KOPT-K1 (cell line): Measurements from ENCODE around the gene ADCY1.

ENCODE experiments used
- H3K27ac ChIP-seq: fragments of 200-600 bp; sonication (generic); 2 replicates; pipeline ENCODE4 v1.5.1; 2016; ENCODE audit warnings: antibody characterized with exemption, mild to moderate bottlenecking, low read depth, low read length; ENCODE audit not compliant: poor library complexity, severe bottlenecking
- H3K36me3 ChIP-seq: fragments of 200-600 bp; sonication (generic); 2 replicates; pipeline ENCODE4 v1.5.1; 2017; ENCODE audit warnings: antibody characterized with exemption, mild to moderate bottlenecking, low read length, moderate library complexity; ENCODE audit not compliant: insufficient read depth
- H3K9me3 ChIP-seq: fragments of 200-600 bp; sonication (generic); 2 replicates; pipeline ENCODE4 v1.5.1; 2017; ENCODE audit warnings: antibody characterized with exemption, low read length, mild to moderate bottlenecking; ENCODE audit not compliant: insufficient read depth, poor library complexity, severe bottlenecking

ADCY1 gene

GRCh38 chr7:45595809-45596664 lies 21.9 kb downstream of the ADCY1 start:
- H3K9me3 ChIP-seq = no peaks in the 10 kb centered on the region
- no peak overlapping the region for H3K27ac ChIP-seq
- H3K36me3 ChIP-seq = no peaks in the 10 kb centered on the region

DNA sequence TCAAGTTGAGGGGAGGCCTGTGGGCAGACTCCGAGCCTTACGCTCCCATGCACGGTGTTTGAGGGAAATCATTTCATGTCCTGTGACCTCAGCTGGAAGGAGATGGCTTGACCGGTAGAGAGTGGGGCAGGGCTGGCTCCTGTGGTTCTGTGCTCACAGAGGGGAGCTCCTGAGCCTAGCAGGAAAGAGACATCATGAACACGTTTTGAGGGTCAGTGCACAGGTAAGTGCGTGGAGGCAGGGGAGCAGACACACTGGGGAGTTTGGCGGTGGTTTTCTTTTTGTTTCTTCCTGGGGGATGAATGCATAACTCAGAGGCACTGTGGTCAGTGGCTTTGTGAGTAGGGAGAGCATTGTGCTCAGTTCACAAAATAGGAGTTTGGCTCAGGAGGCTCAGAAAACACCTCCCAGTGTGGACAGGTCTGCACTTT lies 22.5 kb downstream of the ADCY1 start:
- Histone ChIP-seq H3K36me3 (no peaks in the 10 kb centered on the region), H3K27ac (no peak overlapping the region), H3K9me3 (no peaks in the 10 kb centered on the region)

DNA sequence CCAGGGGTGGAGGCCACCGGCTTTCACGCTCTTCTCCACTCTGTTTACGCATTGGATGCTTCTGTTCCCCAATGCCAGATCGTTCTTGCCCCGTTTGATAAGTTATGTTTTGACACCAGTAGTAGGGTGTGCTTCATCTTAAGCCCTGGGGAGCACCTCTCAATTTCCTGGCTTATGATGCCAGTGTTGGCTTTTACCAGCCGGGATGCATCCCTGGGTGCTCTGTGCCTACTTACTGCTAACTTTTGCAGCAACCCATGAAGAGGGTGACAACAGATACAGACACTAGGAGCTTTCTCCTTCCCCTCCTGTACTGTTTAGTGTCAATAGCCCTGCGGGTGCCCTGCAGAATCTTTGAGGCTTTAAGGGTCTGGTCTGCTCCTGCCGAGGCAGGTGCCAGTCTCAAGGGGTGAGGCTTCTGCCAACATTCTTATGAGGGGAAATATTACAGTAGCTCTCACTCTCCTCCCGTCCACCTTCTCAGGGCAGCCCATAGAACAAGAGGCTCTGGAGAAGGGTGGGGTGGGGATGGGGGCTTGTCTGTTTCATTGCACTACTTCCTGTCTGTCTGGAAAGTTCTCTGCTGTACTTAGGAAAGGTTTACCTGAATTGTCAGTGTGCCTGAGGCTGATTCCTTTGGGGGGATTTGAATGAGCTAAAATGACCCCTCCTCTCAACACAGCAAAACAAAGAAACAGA lies 23.3 kb downstream of the ADCY1 start:
- Histone ChIP-seq H3K36me3 (no peaks in the 10 kb centered on the region), H3K9me3 (no peaks in the 10 kb centered on the region), H3K27ac (no peak overlapping the region)

GRCh38 chr7:45598886-45599520 lies 24.8 kb downstream of the ADCY1 start:
- Histone ChIP-seq H3K27ac (no peak overlapping the region), H3K9me3 (no peaks in the 10 kb centered on the region), H3K36me3 (no peaks in the 10 kb centered on the region)

DNA sequence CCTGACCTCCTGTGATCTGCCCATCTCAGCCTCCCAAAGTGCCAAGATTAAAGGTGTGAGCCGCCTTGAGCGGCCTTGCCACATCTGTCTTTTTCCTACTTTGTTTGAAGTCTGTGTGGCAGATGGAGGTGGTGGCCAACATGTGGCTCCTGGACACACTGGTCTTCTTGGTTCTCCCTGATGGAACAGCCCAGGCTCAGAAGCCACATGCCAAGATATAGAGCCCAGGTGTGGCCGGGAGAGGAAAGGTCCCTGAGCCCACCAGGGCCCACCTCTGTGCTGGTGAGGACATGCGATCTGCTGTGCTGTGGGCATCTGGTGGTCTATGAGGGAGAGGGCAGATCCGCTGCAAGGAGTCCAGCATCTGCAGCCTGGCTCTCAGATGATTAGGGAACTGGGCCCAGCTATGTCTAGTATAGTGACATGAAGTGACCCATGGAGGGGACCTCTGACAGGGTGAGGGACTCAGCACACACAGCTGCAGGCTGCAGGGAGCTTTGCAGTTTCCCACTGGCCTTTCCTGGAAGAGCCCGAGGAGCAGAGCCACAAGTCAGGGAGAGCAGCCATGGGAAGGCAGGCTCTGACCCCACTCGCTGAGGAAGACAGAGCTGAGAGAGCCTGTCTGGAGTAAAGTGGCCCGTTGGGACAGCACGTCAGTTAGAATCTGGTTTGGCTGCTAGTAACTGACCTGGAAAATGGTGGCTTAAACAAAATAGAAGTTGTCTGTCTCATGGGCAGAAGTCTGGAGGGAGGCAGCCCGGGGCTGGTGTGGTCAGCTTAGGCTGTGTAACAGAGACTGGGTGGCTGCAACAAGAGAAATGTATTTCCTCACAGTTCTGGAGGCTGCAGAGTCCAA lies 25.9 kb downstream of the ADCY1 start:
- H3K27ac ChIP-seq = no peak overlapping the region
- no peaks in the 10 kb centered on the region for H3K9me3 ChIP-seq
- no peaks in the 10 kb centered on the region for H3K36me3 ChIP-seq

DNA sequence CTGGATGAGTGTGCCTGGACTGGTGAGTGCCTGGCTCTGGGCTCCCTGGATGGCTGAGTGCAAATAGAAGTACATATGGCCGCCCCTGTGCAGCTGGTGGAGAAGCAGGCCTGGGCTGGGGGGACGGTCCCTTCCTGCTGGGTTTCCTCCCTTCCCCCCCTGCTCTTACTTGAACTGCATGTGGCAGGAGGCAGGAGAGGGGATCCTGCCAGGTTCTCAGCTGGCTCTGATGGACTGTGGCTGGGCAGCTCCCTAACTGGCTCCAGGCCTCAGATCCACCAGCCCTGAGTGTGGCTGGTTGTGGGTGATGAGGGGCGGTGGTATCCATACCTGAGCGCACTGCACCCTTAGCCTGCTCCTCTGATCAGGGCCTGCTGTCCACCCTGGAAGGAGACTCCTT lies 26.9 kb downstream of the ADCY1 start:
- Histone ChIP-seq H3K27ac (no peak overlapping the region), H3K9me3 (no peaks in the 10 kb centered on the region), H3K36me3 (no peaks in the 10 kb centered on the region)

DNA sequence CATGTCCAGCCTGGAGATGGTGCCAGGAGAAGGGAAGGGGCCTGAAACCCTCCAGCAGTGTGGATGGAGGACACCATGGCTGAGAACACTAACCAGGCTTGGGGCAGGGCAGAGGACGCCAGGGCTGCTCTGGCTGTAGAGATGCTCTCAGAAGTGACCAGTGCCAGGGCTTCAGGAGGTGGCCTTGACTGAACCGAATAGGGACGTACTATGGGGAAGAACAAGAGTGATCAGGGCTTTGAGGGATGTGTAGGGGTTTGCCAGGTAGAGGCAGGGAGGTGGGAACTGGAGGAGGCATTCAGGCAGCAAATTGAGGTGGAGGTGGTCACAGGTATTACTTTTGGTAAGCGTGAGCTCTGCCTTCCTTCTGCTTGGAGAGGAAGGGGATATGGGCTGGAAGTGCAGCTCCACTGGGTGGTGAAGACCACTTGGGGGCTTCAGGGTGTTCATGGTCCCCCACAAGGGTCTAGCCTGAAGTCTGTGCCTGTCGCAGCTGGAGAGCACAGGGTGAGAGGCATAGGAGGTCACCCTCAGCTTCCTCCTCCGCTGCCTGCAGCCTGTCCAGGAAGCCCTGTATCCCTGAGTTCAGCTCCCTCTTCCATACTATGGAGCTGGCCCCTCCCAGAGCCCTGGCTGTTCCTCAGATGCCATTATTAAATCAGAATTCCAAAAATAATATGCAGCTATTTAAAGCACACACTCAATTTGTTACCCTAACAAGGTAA lies 27.8 kb downstream of the ADCY1 start:
- H3K9me3 ChIP-seq = no peaks in the 10 kb centered on the region
- H3K36me3 ChIP-seq = no peaks in the 10 kb centered on the region
- no peak overlapping the region for H3K27ac ChIP-seq

DNA sequence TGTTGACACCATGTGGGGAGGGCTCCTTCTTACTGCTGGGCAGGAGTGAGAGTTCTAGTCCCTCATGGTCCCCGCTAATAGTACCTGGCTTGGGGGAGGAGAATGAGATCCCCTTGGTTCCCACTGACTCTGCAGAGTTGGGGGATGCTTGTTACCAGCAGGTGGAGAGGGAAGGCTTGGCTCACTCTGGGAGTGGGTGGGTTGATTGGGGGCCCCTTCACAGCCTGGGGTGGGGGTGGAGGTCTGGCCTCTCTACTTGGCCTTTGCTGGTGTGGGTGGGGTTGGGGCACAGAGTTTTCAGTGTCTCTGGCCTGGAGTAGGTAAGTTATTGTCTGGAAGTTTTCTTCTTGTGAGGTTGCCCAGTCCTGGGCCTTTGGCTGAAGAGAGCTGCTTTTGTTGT lies 31.9 kb downstream of the ADCY1 start:
- no peak overlapping the region for H3K27ac ChIP-seq
- H3K9me3 ChIP-seq = peaks cover 7% of the 10 kb centered on the region
- H3K36me3 ChIP-seq = no peaks in the 10 kb centered on the region

GRCh38 chr7:45606931-45607330 lies 32.8 kb downstream of the ADCY1 start:
- Histone ChIP-seq H3K9me3 (peaks cover 7% of the 10 kb centered on the region), H3K27ac (no peak overlapping the region), H3K36me3 (no peaks in the 10 kb centered on the region)

DNA sequence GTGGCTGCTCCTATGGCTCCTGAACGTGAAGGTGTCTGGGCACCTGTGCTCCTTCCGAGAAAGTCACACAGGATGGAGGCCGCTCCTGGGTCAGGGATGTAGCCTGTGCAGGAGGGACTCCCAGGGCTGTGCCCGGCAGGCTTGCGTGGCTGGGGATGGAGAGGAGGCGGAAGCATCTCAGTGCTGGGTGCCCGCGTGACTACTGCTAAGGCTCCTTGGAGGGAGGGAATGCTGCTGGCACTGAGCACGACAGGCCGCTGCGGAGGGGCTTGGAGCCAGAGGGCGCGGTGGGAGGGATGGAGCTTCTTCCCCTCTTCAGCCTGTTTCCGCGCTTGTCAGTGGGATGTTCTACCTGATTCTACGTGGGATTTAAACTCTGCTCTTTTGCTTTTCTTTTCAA lies 35.0 kb downstream of the ADCY1 start:
- Histone ChIP-seq H3K9me3 (peaks cover 7% of the 10 kb centered on the region), H3K27ac (no peak overlapping the region), H3K36me3 (no peaks in the 10 kb centered on the region)

DNA sequence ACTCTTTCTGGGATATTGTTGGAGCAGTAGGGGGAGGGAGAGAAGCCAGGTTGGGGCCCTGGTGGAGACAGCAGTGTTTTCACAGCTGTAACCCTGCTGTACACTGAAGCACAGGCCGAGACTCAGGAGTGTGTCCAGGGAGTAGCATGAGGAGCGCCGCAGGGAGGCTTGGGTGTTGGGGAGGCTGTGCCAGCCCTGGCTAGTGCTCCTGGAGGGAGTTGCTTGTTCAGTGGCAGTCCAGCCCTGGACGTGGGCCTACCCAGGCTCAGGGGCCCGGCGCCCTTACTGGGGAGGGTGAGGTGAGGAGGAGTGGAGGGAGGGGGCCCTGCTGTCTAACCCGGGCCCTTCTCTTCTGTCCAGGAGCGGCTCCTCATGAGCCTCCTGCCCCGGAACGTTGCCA lies 35.9 kb downstream of the ADCY1 start:
- no peaks in the 10 kb centered on the region for H3K36me3 ChIP-seq
- no peak overlapping the region for H3K27ac ChIP-seq
- peaks cover 7% of the 10 kb centered on the region for H3K9me3 ChIP-seq

DNA sequence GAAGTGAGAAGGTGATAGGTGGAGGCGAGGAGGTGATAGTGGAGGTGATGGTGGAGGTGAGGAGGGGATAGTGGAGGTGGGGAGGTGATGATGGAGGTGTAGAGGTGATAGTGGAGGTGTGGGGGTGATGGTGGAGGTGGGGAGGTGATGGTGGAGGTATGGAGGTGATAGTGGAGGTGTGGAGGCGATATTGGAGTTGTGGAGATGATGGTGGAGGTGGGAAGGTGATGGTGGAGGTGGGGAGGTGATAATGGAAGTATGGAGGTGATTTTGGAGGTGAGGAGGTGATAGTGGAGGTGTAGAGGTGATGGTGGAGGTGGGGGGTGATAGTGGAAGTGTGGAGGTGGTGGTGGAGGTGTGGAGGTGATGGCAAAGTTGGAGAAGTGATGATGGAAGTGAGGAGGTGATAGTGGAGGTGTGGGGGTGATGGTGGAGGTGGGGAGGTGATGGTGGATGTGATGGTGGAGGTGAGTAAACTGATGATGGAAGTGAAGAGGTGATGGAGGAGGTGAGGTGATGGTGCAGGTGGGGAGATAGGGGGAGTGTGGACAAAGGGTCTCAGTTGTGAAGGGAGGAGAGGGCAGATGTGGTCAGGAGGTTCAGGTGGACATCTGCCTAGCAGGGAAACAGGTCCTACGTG lies 36.6 kb downstream of the ADCY1 start:
- H3K27ac ChIP-seq = no peak overlapping the region
- H3K9me3 ChIP-seq = peaks cover 8% of the 10 kb centered on the region
- no peaks in the 10 kb centered on the region for H3K36me3 ChIP-seq

DNA sequence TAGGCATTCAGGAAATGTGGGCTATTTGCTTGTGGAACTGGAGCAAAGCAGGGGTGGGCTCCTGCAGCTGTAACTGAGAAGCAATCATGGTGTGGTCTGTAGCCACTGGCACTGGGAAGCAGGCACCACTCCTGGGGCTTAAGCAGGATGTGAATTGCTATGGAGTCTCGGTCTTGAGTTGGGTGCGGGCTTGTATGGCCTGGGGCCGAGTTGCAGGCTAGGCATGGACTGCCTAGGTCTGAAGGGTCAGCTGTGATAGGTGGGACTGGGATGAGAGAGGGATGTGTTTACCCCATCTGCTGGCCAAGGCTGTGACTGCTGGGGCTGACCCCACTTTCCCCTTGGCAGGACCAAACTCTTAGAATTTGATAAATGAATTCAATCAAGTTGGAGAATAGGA lies 43.0 kb downstream of the ADCY1 start:
- peaks cover 16% of the 10 kb centered on the region for H3K9me3 ChIP-seq
- H3K27ac ChIP-seq = no peak overlapping the region
- no peaks in the 10 kb centered on the region for H3K36me3 ChIP-seq

- no peaks in the 10 kb centered on the region for H3K36me3 ChIP-seq
- H3K27ac ChIP-seq = no peak overlapping the region
- peaks cover 3% of the 10 kb centered on the region for H3K9me3 ChIP-seq
Measured at GRCh38 chr7:45622058-45622457, 47.9 kb downstream of the ADCY1 start.
